GM21825 (cell line): ENCODE results near the gene NR2C2AP.

Source experiments
- ATAC-seq: cut with Tn5 transposase; IDR thresholded peaks from one replicate; pipeline ENCODE4 v1.9.1; 2021; ENCODE audit warnings: mild to moderate bottlenecking, moderate library complexity; ENCODE audit not compliant: unreplicated experiment

NR2C2AP gene

DNA sequence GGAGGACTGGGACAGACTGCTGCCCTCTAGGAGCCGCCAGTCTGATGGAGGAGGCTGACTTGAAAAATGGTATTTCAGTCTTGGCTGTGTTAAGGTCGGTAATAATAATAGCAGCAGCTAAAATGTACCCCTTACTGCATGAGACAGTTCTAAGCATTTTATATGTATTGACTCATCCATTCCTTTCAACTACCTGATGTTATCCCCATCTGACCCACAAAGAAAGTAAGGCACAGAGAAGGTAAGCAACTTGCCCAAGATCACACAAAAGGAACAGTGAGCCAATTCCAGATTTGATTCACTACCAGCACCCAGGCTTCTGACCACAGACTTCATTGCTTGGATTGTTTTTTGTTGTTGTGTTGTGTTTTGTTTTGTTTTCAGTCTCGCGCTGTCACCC lies 12.6 kb upstream of the NR2C2AP start:
- ATAC-seq, result no peak

DNA sequence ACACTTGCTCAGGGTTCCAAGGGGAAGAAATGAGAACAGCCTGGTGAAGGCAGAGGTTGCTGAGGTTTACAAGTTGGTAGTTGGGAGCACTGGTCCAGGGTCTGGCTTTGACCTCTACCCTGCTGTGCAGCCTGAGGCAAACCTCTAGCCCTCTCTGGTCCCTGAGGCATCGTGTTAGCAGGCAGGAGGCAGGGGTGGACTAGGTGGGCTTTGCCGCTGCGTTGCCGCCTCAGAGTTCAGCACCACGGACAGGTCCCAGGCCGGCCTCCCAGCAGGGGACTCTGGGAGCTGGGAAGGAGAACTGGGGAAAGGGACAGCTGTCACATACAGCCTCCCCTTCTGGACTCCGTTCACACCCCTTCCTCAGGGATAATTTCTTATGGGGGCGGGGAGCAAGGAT lies 11.7 kb upstream of the NR2C2AP start:
- ATAC-seq, result no peak

DNA sequence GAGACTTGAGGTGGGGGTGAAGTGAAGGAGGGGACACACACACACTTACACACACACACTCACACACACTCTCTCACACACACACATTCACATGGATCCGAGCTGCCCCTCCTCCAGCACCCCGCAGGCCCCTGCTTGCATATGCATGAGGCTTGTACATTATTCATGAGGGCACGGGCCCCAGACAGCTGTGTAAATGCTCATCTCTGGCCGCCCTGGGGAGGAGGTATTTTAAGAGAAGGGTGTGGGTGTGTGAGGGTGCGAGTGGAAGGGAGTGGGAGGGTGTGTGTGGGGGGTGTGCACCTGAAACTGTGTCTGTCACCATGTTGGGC lies 10.9 kb upstream of the NR2C2AP start:
- no peak for ATAC-seq

DNA sequence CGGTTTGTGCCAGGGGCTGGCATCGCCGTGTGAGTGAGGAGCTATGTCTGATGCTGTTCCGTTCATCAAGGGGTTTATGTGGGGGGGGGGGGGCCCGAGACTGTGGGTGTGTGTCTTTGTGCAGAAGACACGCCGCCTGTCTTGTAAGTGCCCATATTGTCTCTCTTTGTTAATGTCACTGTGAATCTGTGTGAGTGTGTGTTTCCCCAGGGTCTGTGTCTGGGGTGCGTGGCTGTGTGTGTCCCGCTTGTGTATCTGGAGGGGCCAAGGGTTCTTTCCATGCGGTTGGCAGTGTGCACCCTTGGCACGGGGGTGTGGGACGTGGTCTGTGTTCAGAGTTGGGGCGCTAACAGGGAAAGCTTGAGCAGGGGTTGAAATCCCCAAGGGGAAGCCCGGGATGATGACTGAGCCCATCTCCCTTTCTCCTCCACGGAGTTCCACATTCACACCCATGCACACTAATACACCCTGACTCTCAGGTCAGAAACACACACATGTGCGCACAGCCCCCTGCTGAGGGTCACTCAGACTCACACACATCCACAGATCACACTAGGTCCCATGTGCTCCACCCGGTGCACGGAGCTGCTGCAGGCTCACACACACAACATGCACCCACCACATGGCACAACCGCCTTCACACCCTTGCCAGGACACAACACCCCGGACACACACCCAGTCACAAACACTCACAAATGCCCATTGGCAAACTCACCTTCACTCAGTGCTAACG lies 10.4 kb upstream of the NR2C2AP start:
- ATAC-seq, result no peak

DNA sequence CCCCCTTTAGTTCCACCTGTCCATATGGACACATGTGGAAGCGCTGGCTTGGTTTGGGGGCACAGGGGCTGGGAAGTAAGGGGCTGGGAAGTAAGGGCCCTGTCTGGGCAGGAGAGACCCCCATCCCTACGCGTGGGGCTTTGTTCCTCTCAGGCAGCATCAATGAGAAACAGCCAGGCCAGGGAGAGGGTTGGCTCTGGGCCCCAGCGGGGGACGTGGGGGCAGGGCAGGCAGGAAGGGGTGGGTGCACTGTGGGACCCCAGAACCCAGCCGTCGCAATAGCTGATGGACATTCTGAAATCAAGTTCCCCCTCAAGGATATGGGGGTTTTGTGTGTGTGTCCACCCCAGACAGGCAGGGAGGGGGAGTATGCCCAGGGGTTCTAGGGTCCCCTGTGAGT lies 9.7 kb upstream of the NR2C2AP start:
- no peak for ATAC-seq

DNA sequence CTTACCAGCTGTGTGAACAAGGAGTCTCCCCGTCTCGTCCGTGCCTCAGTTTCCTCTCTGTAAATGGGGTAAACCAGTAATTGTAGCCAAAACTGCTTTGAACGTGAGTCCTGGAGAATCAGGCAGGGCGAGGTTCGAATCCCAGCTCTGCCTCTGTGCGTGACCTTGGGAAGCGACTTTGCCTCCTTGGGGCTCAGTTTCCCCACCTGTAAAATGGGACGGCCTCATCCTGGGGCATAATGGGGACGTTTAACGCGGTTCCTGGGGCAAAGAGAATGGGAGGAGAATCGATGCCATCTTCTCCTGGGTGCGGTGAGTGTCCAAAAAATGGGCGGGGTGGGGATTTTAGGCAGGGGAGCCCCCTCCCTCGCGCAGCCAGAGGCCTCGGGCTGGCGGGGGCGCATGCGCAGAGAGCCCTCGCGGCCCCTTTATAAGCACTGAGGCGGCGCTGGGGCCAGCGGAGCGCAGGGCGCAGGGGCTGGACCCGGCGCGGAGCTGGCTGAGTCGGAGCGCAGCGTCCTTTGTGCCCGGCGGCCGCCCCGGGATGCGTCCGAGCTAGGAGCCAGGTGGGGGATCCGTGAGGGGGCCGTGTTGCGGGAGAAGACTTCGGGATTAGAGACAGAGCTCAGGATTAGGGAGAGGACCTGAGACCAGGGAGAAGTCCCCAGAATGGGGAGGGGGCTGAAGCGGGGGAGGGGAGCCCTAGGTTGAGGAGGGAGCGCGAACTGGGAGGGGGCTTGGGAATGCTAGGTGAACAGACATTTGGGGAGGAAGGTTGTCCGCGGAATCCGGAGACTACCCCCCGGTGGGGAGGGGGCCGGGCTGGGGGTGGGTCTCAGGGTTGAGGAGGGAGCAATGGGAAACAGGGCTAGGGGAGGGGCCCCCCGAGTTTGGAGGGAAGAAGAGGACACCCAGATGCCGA lies 8.5 kb upstream of the NR2C2AP start, which contains the start of gene NCAN:
TSS of gene NCAN (plus strand) at position 460 of the 922 bp plus-strand sequence. CDS start 4,996 bp downstream, outside the sequence.
- ATAC-seq, result no peak

DNA sequence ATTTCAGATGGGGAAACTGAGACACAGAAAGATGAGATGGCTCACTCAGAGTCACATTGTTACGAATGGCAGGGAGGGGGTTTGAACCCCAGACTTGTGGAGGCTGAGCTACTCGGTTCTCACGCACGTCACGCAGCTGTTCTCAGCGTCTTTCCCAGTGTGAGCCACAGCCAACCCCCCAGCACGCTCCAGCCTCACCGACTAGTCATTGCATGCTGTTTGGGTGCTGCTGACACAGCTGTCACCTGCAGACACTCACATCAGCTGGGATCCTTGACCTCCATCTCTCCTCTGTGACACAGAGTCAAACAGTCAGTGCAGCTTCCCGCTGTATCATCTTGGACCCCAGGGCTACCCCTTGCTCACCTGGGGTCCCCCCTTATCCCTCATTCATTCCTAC lies 6.2 kb upstream of the NR2C2AP start:
- ATAC-seq, result no peak

DNA sequence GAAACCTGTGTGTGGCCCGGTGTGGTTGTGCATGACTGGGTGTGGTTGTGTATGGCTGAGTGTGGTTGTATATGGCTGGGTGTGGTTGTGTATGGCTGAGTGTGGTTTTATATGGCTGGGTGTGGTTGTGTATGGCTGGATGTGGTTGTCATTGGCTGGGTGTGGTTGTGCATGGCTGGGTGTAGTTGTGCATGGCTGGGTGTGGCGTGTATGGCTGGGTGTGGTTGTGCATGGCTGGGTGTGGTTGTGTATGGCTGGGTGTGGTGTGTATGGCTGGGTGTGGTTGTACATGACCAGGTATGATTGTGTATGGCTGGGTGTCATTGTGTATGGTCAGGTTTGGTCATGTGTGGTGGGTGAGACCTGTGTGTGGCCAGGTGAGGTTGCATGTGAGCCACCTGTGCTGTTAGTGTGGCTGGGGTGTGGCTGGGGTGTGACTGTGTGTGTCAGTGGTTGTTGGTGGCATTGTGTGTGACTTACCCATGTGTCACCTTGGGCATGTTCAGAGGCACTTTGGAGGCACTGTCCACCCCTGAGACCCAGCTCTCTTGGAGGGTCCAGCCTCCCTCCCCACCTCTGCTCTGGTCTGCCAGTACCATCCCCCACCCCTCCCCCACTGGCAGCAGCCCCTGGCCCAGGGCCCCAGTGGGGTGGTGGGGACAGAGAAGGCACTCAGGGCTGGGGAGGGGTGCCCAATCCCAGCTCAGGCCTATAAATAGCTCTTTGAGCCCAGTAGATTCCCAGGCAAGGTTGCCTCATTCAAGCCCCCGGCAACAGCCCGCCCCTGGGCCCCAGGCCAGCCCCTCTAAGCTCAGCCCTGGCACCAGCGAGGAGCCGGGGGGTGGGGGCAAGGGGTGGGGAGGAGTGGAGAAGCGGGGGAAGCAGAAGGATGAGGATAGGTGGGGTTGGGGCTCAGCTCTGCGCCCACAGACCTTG lies 4.7 kb upstream of the NR2C2AP start:
- ATAC-seq, result no peak

DNA sequence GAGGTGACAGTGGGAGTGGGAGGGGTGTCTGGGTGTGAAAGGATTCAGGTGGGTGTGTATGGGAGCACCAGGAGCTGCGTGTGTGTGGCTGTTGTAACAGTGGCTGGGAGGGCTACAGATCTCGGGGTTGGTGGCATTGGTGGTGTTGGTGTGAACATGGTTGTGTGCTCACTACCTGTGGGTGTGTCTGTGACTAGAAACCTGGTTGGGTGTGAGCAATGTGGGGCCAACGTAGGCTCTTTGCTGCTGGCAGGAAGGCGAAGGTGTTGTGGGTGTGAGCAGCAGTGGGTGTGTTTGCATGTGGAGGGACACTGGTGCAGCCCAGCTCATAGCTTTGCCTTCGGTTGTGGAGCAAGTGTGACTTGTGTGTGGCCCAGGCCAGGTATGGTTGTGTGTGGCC lies 3.7 kb upstream of the NR2C2AP start:
- ATAC-seq, result no peak

DNA sequence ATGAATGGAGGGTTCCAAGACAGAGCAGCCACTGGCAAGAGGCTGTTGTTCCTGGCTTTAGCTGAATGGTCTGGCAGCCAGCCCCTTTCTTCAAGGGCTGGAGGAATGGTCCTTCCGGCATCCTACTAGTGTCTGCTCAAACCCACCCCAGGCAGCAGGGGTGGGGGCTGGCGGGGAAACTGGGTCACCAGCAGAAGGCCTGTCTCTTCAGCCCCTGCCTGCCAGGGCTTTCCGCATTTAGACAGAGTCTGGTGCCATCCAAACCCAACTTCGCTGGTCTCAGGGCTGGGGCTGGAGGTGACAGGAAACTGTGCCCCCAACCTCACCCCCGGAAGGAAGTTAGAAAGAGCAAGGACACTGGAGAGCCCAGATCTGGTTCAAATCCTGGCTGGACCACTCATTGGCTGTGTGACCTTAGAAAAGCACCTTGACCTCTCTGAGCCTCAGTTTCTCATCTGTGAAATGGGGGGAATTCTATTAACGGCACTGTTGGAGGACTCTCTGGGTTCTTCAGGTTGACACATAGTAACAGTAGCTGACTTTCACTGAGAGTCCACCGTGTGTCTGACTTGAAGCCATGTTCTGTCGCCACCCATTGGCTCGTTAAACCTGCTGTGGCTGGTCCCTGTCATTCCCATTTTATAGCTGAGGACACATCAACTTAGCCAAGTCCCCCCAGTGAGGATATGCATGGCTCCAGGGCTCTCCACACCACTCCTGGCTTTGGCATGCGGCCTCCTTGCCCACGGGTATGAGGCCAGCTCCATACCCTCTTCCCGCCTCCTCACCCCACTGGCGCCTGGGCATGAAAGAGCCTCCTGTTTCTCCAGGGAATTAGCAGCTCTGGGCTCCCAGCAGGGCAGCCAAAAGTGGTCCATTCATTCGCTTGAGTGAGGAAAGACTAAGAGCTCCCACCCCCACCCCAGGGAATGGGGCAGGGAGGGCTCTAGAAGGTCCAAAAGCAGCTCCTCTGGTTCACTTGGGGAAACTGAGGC lies 2.5 kb upstream of the NR2C2AP start:
- no peak for ATAC-seq

DNA sequence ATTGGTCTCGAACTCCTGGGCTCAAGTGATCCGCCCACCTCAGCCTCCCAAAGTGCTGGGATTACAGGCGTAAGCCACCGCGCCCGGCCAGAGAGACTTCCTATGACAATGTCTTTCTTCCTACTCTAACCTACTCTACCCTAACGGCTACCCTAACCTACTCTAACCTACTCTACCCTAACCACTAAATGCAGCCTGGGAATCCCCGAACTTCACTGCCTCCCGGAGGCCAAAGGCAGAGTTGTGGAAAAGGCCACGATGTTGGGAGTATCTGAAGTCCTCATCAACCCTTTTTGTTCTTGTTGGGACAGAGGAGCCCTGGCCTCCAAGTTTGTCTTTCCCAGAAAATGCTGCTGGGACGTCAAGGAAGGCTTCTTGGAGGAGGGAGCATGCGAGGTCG lies 967 bp upstream of the NR2C2AP start:
- ATAC-seq, result no peak

DNA sequence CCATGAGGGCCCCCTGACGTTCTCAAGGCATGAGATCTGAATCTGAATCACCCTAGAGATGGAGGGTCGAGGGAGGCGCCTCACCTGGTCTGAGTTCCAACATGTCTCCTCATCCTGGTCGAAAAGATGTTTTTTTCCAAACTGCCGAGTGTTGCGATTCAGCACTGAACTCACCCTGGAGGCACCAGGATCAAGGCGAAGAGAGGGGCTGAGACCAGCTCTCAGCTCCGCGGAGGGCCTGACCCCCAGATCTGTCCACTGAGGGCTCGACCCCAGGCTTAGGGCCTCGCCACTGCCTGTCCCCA lies 555 bp downstream of the NR2C2AP start:
- ATAC-seq, result no peak

DNA sequence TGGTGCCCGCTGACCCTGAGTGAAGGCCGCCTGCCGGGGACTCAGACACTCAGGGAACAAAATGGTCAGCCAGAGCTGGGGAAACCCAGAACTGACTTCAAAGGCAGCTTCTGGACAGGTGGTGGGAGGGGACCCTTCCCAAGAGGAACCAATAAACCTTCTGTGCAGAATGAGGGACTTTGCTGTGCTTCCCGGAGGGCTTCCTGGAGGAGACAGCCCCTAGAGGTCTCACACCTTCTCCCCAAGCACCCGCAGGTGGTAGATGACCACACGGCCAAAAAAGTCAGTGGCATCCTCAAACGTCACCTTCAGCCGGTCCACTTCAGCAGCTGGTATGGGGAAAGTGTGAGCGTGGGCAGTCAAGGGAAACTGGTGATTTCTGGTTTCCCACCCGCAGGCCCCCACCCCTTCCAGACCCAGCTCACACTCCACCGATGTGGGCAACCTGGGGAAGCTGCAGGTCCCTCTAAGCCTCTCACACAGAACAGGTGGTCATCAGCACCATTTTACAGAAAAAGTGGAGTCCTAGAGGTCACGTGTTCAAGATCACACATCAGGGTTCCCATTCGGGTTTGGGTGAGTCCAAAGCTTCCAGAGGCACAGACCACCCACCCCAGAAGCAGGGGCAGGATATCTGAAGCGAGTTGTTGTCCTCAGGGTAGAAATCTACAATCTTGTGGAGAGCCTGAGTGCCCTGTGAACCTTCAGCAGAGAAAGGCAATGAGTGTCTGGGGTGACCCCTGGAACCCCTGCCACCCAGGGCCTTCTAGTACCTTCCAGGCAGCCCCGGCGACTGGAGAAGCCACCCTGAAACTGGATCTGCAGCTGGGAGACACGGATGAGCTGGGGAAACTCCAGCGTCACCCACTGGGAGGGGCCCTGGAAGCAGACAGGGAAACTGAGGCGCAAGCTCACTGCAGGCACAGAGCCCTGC lies 1.2 kb downstream of the NR2C2AP start:
- ATAC-seq, result no peak

DNA sequence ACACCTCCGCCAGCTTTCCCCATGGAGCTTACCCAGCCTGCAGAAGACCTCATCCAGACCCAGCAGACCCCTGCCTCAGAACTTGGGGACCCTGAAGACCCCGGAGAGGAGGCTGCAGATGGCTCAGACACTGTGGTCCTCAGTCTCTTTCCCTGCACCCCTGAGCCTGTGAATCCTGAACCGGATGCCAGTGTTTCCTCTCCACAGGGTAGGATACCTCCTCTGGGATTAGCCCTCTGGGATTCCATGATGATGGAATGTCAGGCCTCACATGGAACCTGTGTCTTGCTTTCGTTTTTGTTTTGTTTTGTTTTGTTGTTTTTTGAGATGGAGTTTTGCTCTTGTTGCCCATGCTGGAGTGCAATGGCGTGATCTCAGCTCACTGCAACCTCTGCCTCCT lies 9.3 kb downstream of the NR2C2AP start:
- ATAC-seq, result no peak

DNA sequence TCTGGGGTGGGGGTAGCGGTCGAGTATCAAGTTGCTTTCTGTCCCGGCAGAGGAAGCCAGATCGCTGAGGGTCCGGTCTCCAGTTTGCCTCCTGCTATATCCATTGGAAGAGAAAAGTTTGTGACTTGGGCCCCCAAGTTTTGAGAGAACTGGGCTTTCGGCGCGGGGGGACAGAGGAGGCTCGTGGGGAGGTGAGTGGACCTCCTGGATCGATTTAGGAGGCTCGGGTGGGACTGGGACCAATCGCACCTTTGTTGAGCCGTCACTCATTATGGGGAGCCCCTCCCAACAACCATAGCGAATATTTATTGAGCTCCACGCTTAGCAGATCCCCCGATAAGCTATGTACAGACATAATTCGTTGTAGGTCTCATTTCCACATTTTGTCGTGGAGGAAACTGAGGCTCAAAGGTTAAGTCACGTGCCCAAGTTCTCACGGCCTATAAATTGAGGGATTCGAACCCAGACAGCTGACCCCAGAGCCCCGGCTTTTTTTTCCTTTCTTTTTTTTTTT lies 10.2 kb downstream of the NR2C2AP start:
- ATAC-seq, result no peak

DNA sequence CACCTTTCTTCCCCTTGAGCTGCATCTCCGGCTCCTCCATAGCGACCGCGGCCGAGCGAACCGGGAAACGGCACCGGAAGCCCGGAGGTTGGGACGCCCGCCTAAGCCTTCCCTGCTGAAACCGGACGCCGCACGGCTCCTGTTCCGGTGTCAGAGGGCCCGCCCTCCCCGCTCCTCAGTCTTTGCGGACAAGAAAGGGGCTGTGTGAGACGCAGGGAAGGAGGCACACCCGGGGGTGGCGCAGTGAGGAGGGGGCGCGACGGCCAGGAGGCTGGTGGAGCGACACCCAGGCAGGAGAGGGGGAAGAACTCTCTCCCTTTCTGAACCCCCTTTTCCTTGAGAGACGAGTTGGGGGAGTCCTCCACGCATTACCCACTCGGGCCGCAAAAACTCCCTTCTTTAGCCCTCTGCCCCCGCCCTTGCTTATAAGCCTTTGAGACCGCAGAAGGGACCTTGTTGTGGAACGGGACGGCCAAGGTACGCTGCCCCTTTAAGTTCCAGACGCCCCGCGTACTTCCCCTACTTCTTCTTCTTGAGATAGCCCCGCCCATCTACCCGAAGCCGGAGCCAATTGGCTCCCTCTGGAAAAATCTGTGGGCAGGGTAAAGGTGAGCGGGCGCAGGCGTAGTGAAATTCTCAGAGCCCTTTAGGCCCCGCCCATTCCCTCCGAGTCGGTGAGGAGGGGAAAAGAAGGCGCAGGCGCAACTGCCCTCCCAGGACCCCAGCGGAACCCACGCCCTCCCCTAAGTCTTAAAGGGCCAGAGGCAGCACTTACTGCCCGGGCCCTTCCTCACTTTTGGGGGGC lies 10.9 kb downstream of the NR2C2AP start, which contains the start of the genes BORCS8 and RFXANK:
TSS of gene BORCS8 (minus strand) at position 75 of the 805 bp plus-strand sequence. CDS start at position 40, 35 bp downstream.
TSS of gene RFXANK (plus strand) at position 181 of the 805 bp plus-strand sequence. CDS start 1,689 bp downstream, outside the sequence.
- peak; percentile 67 for ATAC-seq

DNA sequence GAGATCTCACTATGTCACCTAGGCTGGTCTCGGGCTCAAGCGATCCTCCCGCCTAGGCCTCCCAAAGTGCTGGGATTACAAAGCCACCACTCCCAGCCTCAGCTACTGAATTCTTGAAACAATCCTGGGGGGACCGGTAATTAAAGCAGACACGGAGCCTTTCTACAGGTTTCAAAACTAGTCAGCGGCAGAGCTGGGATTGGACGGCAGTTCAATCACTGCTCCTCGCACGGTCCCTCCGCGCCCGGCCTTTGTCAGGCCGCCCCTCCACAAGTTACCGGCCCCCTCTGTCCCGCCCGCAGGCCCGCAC lies 11.5 kb downstream of the NR2C2AP start:
- ATAC-seq, result no peak

DNA sequence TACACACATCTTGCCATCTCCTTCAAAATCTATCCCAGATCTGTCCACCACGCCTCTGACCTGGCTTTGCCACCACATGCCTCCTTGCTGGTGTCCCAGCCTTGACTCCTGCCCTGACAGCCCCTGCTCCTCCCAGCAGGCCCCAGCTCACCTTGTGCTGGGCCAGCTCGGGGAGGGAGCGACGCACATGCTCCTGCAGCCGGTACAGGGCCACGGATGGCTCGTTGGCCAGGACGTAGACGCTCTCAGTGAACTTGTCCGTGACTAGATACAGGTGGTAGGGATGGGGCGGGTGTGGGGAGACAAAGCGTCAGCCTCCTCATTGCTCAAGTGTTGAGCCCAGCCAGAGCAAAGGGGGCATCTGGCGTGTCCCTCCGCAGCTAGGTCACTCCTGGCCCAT lies 16.5 kb downstream of the NR2C2AP start:
- no peak for ATAC-seq
